Gastroesophageal sphincter (tissue), 4 donors: ENCODE data around the gene PLEKHM1. TPM values are rescaled to one million over a fixed set of nuclear protein-coding genes. Genes with fewer than 3 reads are reported as not detected.

Experiments used
- ATAC-seq: fragments of 150-250 bp; one replicate; pipeline ENCODE4 v1.9.1; 2016; ENCODE audit warnings: mild to moderate bottlenecking, moderate library complexity
- H3K27ac ChIP-seq, 4 donors: fragments of 200-600 bp; sonication (generic) in 3 of 4; 1 replicate in 3 of 4; 2 replicates in 1 of 4; pipeline ENCODE4 v1.5.1; 2016 to 2019
- H3K27me3 ChIP-seq: fragments of 200-600 bp; sonication (generic); one replicate; pipeline ENCODE4 v1.5.1; 2019
- H3K36me3 ChIP-seq, 2 donors: fragments of 200-600 bp; sonication (generic); one replicate each; pipeline ENCODE4 v1.5.1; 2019; ENCODE audit warnings: control low read depth in 1 of 2
- H3K4me1 ChIP-seq, 3 donors: fragments of 200-600 bp; sonication (generic); 1 replicate in 2 of 3; 2 replicates in 1 of 3; pipeline ENCODE4 v1.5.1; 2016 to 2019; ENCODE audit warnings: control low read depth in 2 of 3
- H3K4me3 ChIP-seq, 2 donors: fragments of 200-600 bp; sonication (generic); one replicate each; pipeline ENCODE4 v1.5.1; 2019; ENCODE audit warnings: mild to moderate bottlenecking in 1 of 2, moderate library complexity in 1 of 2
- H3K9me3 ChIP-seq, 3 donors: fragments of 200-600 bp; sonication (generic); one replicate each; pipeline ENCODE4 v1.5.1; 2017 to 2019; ENCODE audit warnings: control low read depth in 2 of 3
- CTCF ChIP-seq, 4 experiments: fragments of 200-600 bp in 2 of 4; fragments of 450-650 bp in 2 of 4; sonication (generic) in 1 of 4; IDR thresholded peaks; one replicate each; pipeline ENCODE4 v1.5.1; 2017 to 2019; ENCODE audit warnings: antibody characterized with exemption in 4 of 4, mild to moderate bottlenecking in 2 of 4, moderate library complexity in 2 of 4
- EP300 ChIP-seq: sonication (generic); formaldehyde crosslinking; IDR thresholded peaks from one replicate; pipeline ENCODE4 v1.6.1; 2017; ENCODE audit warnings: antibody characterized with exemption, mild to moderate bottlenecking
- POLR2A ChIP-seq, 2 donors: fragments of 450-650 bp; IDR thresholded peaks; one replicate each; pipeline ENCODE4 v1.6.1; 2017; ENCODE audit warnings: antibody characterized with exemption in 2 of 2, mild to moderate bottlenecking in 2 of 2, moderate library complexity in 1 of 2
- POLR2AphosphoS5 ChIP-seq: sonication (generic); formaldehyde crosslinking; IDR thresholded peaks from one replicate; pipeline ENCODE4 v1.6.1; 2017; ENCODE audit warnings: antibody characterized with exemption
- WGBS, 2 donors: methylation state at CpG; one replicate each; pipeline ENCODE4 v1.1.5; 2018; ENCODE audit warnings: low coverage in 1 of 2; 5-methylcytosine and 5-hydroxymethylcytosine counted together
- total RNA-seq, 4 donors: library from RNA; depleted of rRNA; stranded (reverse); fragments of >200 nt; gene quantifications; one replicate each; pipeline ENCODE4 v1.1.0, GENCODE V29; 2016

PLEKHM1 gene
- total RNA-seq, 4 donors from 2014 or later, result 17.8 to 36.5 (median 29.2) TPM

- Histone ChIP-seq H3K4me3 (no peak overlapping the region), H3K27me3 (peaks cover 12% of the 10 kb centered on the region), H3K27ac (no peak overlapping the region), H3K4me1 (peaks cover 0 to 15% (median 3%) of the 10 kb centered on the region in 3 donors), H3K9me3 (no peaks in the 10 kb centered on the region), H3K36me3 (peaks cover 0 to 24% of the 10 kb centered on the region in 2 donors)
- TF ChIP-seq POLR2A (IDR thresholded peaks at IDR 0.05) (no peak), CTCF (IDR thresholded peaks at IDR 0.05) (no peak), POLR2AphosphoS5 (no peak), EP300 (no peak)
- ATAC-seq, result no peak
- 82% methylated on average over 2 of the region's 5 CpGs; no CpG with 5 or more reads in 1 of the 2 donors for WGBS, 2 donors
Observed at GRCh38 chr17:45393411-45393810, 97.1 kb downstream of the PLEKHM1 start.

- no peak for TF ChIP-seq POLR2A (IDR thresholded peaks at IDR 0.05)
- TF ChIP-seq EP300, result no peak
- TF ChIP-seq CTCF (IDR thresholded peaks at IDR 0.05), result no peak
- TF ChIP-seq POLR2AphosphoS5, result no peak
- no peak for ATAC-seq
- no peak overlapping the region for H3K27ac ChIP-seq
- H3K4me3 ChIP-seq, result no peak overlapping the region
- peaks cover 0 to 15% (median 3%) of the 10 kb centered on the region in 3 donors for H3K4me1 ChIP-seq
- H3K27me3 ChIP-seq, result peaks cover 23% of the 10 kb centered on the region
- H3K9me3 ChIP-seq, result no peaks in the 10 kb centered on the region
- peaks cover 0 to 11% of the 10 kb centered on the region in 2 donors for H3K36me3 ChIP-seq
- 83 to 100% methylated on average over 1 of the region's 2 CpGs for WGBS, 2 donors
Observed at GRCh38 chr17:45391918-45392317, 98.6 kb downstream of the PLEKHM1 start.

DNA sequence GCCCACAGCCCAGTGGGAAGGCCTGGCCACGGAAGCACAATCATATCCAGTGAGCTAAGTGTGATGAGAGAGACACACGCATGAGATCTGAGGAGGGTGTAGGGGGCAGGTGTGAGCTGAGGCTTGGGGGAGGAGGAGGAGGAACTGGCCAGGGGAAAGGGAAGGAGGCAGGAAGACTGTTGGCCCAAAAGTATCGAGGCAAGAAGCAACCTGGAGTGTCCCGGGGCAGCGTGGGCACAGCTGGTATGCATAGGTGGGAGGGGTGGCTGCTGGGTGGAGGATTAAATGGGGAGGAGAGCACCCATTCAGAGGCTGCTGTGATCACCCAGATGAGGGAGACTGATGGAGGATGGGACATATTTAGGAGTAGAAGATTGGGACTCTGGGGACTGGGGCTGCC lies 99.2 kb downstream of the PLEKHM1 start:
- ATAC-seq, result no peak
- Histone ChIP-seq H3K27ac (no peak overlapping the region), H3K36me3 (peaks cover 0 to 5% of the 10 kb centered on the region in 2 donors), H3K27me3 (peaks cover 23% of the 10 kb centered on the region), H3K9me3 (no peaks in the 10 kb centered on the region), H3K4me1 (peaks cover 0 to 15% (median 3%) of the 10 kb centered on the region in 3 donors), H3K4me3 (no peak overlapping the region)
- WGBS, 2 donors, result 50 to 72% methylated on average over 4 to 5 of the region's 5 CpGs
- TF ChIP-seq CTCF (IDR thresholded peaks at IDR 0.05), result no peak
- no peak for TF ChIP-seq POLR2AphosphoS5
- no peak for TF ChIP-seq POLR2A (IDR thresholded peaks at IDR 0.05)
- no peak for TF ChIP-seq EP300

DNA sequence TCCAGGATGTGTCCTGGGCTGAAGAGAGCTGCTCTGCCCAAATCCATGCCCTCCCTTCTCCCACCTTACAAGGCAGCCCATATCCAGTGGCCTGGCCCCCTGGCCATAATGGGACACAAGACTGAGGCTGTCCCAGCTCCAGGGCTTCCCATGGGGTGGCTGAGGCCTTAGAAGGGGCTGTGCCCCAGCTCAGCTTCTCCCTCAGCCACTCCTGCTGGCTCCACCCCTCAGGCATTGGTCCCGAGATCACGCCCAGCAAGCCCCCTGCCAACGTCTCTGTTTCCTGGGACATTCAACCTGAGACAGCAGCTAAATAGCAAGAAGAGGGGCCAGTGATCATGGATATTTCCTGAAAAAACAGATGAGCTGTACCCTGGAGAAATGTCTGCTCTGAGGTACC lies 101.2 kb downstream of the PLEKHM1 start:
- no peak overlapping the region for H3K27ac ChIP-seq
- 38% methylated on average over 2 of the region's 3 CpGs; no CpG with 5 or more reads in 1 of the 2 donors for WGBS, 2 donors
- H3K9me3 ChIP-seq, result no peaks in the 10 kb centered on the region
- ATAC-seq, result no peak
- peaks cover 0 to 10% (median 3%) of the 10 kb centered on the region in 3 donors for H3K4me1 ChIP-seq
- H3K27me3 ChIP-seq, result peaks cover 23% of the 10 kb centered on the region
- no peaks in the 10 kb centered on the region for H3K36me3 ChIP-seq
- TF ChIP-seq POLR2A (IDR thresholded peaks at IDR 0.05) (no peak), EP300 (no peak), CTCF (IDR thresholded peaks at IDR 0.05) (no peak), POLR2AphosphoS5 (no peak)
- no peak overlapping the region for H3K4me3 ChIP-seq

- peaks cover 23% of the 10 kb centered on the region for H3K27me3 ChIP-seq
- no peak overlapping the region for H3K4me3 ChIP-seq
- H3K9me3 ChIP-seq, result no peaks in the 10 kb centered on the region
- no peaks in the 10 kb centered on the region for H3K36me3 ChIP-seq
- no peak for ATAC-seq
- no peak for TF ChIP-seq POLR2AphosphoS5
- no peak overlapping the region for H3K27ac ChIP-seq
- 52 to 59% methylated on average over 9 to 10 of the region's 10 CpGs for WGBS, 2 donors
- peaks cover 0 to 10% (median 3%) of the 10 kb centered on the region in 3 donors for H3K4me1 ChIP-seq
Observed at GRCh38 chr17:45388604-45389325, 101.8 kb downstream of the PLEKHM1 start.
